ENCODE data around the gene MUTYH.

GRCh38 chr1:45378184-45378583 lies 37.9 kb upstream of the MUTYH start:
- TF ChIP-seq CTCF (IDR thresholded peaks at IDR 0.05) (no peak), POLR2A (IDR thresholded peaks at IDR 0.05) (no peak)

All from stomach (tissue), 4 donors.